ENCODE data around the gene VPS37B. TPM values are rescaled to one million over a fixed set of nuclear protein-coding genes. Genes with fewer than 3 reads are reported as not detected.

VPS37B gene
- total and polyA plus RNA-seq, 2 of the 8 experiments (the other 6 are each of a cell fraction or from before 2014, with no cell fraction given), result 11.9 to 15.7 TPM

- TF ChIP-seq NANOG (IDR thresholded peaks at IDR 0.05; ENCODE audit: insufficient read depth, low read depth, low read length, poor library complexity, severe bottlenecking), result peak; percentile 60
Measured at GRCh38 chr12:122909442-122910288, 13.7 kb upstream of the VPS37B start (continued).

All from H1 (cell line).